HG03378 (cell line): ENCODE data around the gene MYOM1.
A peak's percentile ranks its signal among the peaks of the same experiment; 100 is the strongest.
"Not testable (repeated sequence)": the region's sequence is repeated elsewhere in the genome, so short reads cannot be mapped to it uniquely, and the experiment has no call there.

ENCODE experiments used
- ATAC-seq: cut with Tn5 transposase; IDR thresholded peaks from one replicate; pipeline ENCODE4 v1.9.1; 2021; ENCODE audit warnings: mild to moderate bottlenecking, moderate library complexity; ENCODE audit not compliant: unreplicated experiment

The MYOM1 gene

GRCh38 chr18:3062798-3063680 lies 156.7 kb downstream of the MYOM1 start:
- ATAC-seq, result peak; percentile 48

GRCh38 chr18:3061581-3062312 lies 158.0 kb downstream of the MYOM1 start:
- no peak for ATAC-seq

GRCh38 chr18:3060667-3061580 lies 158.8 kb downstream of the MYOM1 start:
- no peak for ATAC-seq

- ATAC-seq, result no peak
Measured at GRCh38 chr18:3059272-3059671, 160.5 kb downstream of the MYOM1 start.

GRCh38 chr18:3058328-3059191 lies 161.2 kb downstream of the MYOM1 start:
- no peak for ATAC-seq

GRCh38 chr18:3057526-3057925 lies 162.2 kb downstream of the MYOM1 start:
- no peak for ATAC-seq

- ATAC-seq, result no peak
Measured at GRCh38 chr18:3056311-3056710, 163.5 kb downstream of the MYOM1 start.

- ATAC-seq, result no peak
Measured at GRCh38 chr18:3055816-3056215, 164.0 kb downstream of the MYOM1 start.

- ATAC-seq, result no peak
Measured at GRCh38 chr18:3055186-3055728, 164.5 kb downstream of the MYOM1 start.

GRCh38 chr18:3054780-3055179 lies 165.0 kb downstream of the MYOM1 start:
- ATAC-seq, result no peak

GRCh38 chr18:3054214-3054613 lies 165.6 kb downstream of the MYOM1 start:
- ATAC-seq, result no peak

GRCh38 chr18:3053081-3053480 lies 166.7 kb downstream of the MYOM1 start:
- ATAC-seq, result no peak

GRCh38 chr18:3052411-3052758 lies 167.4 kb downstream of the MYOM1 start:
- no peak for ATAC-seq

- no peak for ATAC-seq
Measured at GRCh38 chr18:3051718-3052410, 167.9 kb downstream of the MYOM1 start.

- ATAC-seq, result not testable (repeated sequence)
Measured at GRCh38 chr18:3049897-3050454, 169.8 kb downstream of the MYOM1 start.

- ATAC-seq, result no peak
Measured at GRCh38 chr18:3048820-3049349, 170.9 kb downstream of the MYOM1 start.

GRCh38 chr18:3048121-3048520 lies 171.6 kb downstream of the MYOM1 start:
- ATAC-seq, result no peak

GRCh38 chr18:3046216-3046808 lies 173.5 kb downstream of the MYOM1 start:
- ATAC-seq, result peak; percentile 47
